Right renal cortex interstitium (tissue), 3 donors: ENCODE data around the gene STAP2. TPM values are rescaled to one million over a fixed set of nuclear protein-coding genes. Genes with fewer than 3 reads are reported as not detected.
A peak's percentile ranks its signal among the peaks of the same experiment; 100 is the strongest.
"Not testable (repeated sequence)": the region's sequence is repeated elsewhere in the genome, so short reads cannot be mapped to it uniquely, and the experiment has no call there.

ENCODE experiments used
- DNase-seq, 3 donors: peaks; one replicate each; pipeline ENCODE4 v3.0.0-alpha.2; 2013; ENCODE audit warnings: low read depth in 3 of 3, low spot score in 2 of 3
- polyA plus RNA-seq, 3 donors: library from polyadenylated mRNA; unstranded; fragments of 120-200 nt; gene quantifications; one replicate each; pipeline ENCODE4 v1.2.1, GENCODE V29; 2013; ENCODE audit not compliant: insufficient read length in 3 of 3

The STAP2 gene
- polyA plus RNA-seq, 3 donors: 22.6 to 30.0 (median 24.5) TPM

GRCh38 chr19:4328991-4329681 lies 9.5 kb downstream of the STAP2 start:
- not testable (repeated sequence) for DNase-seq

- DNase-seq: peak; percentile 84 to 92 (median 86)
These were observed 10.2 kb downstream of the STAP2 start for GRCh38 chr19:4328243-4328990.

DNA sequence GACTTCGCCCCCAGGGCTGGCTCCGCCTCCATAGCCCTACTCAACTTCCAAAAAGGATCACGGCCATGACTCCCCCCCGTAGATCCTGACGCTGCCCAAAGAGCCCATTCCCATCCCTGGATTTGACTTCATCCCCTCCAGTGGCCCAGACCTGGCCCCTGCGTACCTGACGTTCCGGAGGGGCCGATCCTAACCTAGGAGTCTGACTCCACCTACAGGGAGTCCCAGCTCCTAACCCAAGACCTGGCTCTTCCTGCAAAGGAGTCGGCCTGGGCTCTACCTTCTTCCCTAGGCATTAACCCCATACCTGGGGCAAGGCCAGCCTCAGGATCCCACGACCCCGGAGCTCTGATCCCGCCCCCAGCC lies 10.8 kb downstream of the STAP2 start:
- DNase-seq: no peak

GRCh38 chr19:4327252-4327876 lies 11.3 kb downstream of the STAP2 start:
- no peak for DNase-seq

DNA sequence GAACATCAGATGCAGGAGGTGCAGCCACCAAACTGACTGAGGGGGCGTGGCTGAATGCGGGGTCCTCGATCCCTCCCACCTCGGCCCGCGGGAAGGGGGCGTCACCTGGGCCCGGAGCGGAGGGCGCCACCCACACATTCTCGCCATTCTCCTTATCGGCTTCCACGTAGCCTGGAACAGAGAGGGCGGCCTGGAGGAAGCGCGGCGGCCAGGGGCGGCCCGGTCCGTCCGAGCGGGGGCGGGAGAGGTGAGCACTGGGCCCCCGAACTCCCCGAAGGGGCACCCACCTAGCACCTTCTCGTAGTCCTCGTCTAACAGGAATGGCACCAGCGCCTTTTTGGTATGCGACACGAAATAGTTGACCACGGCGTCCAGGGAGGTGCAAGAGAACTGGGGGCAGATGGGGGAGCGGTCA lies 11.8 kb downstream of the STAP2 start:
- DNase-seq: no peak

GRCh38 chr19:4326215-4326836 lies 12.3 kb downstream of the STAP2 start:
- DNase-seq: no peak

DNA sequence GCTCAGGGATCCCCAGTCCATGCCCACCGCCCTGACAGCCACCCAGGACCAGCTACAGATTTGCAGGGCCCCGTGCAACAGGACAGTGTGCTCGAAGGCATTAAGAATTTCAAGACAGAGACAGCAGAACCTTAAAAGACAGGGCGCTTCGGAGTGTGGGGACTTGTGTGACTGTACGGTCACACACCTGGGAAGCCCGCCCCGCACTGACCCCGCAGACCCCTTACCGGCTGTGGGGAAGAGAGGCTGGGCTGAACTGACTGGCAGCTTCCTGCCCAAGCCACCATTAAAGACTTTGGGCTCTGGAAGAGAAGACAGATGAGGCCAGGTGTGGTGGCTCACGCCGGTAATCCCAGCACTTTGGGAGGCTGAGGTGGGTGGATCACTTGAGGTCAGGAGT lies 14.4 kb downstream of the STAP2 start:
- DNase-seq: no peak

GRCh38 chr19:4323692-4324091 lies 14.9 kb downstream of the STAP2 start:
- no peak for DNase-seq

DNA sequence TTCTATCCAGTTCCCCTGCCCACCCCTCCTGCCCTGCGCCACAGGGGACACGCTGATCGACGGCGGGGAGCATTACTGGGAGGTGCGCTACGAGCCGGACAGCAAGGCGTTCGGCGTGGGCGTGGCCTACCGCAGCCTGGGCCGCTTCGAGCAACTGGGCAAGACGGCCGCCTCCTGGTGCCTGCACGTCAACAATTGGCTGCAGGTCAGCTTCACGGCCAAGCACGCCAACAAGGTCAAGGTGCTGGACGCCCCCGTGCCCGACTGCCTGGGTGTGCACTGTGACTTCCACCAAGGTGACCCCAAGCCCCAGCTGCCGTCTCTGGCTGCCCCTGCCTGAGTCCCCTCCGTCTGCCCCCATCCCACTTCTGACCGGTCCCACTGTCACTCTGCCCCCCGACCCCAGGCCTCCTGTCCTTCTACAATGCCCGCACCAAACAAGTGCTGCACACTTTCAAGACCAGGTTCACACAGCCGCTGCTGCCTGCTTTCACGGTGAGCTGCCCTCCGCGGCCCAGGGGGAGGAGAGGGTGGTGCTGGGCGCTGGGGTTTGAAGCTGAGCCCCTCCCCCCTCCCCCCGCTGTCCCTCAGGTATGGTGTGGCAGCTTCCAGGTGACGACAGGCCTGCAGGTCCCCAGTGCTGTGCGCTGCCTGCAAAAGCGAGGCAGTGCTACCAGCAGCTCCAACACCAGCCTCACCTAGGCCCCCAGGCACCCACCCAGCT lies 15.5 kb downstream of the STAP2 start:
- no peak for DNase-seq

DNA sequence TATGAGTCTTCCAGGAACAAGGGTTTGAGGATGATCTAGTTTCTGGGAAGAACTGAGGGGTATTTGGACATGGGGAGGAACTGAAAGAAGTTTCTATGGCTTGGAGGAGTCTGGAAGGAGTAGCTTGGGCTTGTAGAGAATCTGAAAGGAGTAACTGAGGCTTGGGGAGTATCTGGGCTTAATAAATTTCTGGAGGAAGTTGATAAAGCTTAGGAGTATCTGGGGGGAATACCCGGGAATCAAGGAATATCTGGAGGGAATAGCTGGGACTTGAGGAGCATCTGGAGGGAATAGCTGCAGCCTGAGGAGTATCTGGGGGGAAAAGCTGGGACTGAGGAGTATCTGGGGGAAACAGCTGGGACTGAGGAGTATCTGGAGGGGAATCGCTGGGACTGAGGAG lies 18.2 kb downstream of the STAP2 start:
- no peak for DNase-seq

- DNase-seq: no peak
These were observed 19.4 kb downstream of the STAP2 start for GRCh38 chr19:4319067-4319718.

GRCh38 chr19:4318460-4318859 lies 20.2 kb downstream of the STAP2 start:
- DNase-seq: no peak

GRCh38 chr19:4316956-4317355 lies 21.7 kb downstream of the STAP2 start:
- DNase-seq: no peak

GRCh38 chr19:4313847-4314490 lies 24.7 kb downstream of the STAP2 start:
- DNase-seq: no peak

DNA sequence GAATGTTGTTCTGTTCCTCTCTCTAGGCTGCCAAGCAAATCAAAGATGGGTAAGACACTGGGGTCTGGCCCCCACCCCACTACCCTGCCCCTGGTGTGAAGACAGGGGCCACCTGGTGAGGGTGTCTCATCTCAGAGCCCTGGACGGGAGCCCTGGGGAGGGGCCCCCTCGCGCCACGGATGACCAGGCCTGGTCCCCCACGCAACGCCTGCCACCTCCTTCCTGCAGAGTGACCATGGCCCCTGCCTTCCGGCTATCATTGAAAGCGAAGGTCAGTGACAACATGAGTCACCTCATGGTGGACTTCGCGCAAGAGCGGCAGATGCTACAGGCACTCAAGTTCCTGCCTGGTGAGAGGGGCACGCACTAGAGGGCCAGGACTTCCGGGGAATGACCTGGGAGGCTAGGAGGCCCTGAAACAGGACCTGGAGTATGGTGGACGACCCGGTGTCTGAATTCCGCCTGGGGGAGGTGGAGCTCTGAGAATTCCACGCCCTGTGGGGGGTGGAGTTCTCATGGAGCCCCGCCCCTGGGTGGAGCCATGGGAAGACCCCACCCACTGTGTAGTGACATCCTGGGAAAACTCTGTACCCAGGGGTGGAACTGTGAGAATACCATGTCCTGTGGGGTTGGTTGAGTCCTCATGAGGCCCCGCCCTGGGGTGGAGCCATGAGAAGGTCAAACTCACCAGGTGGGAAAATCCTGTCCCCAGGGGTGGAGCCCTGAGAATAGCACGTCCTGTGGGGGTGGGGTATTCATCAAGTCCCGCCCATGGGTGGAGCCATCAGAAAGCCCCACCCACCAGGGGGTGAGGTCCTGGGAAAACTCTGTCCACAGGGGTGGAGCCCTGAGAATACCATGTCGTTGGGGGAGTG lies 28.1 kb downstream of the STAP2 start:
- DNase-seq: no peak

GRCh38 chr19:4305659-4306058 lies 33.0 kb downstream of the STAP2 start:
- no peak for DNase-seq

- DNase-seq: no peak
These were observed 33.4 kb downstream of the STAP2 start for GRCh38 chr19:4305257-4305612.

DNA sequence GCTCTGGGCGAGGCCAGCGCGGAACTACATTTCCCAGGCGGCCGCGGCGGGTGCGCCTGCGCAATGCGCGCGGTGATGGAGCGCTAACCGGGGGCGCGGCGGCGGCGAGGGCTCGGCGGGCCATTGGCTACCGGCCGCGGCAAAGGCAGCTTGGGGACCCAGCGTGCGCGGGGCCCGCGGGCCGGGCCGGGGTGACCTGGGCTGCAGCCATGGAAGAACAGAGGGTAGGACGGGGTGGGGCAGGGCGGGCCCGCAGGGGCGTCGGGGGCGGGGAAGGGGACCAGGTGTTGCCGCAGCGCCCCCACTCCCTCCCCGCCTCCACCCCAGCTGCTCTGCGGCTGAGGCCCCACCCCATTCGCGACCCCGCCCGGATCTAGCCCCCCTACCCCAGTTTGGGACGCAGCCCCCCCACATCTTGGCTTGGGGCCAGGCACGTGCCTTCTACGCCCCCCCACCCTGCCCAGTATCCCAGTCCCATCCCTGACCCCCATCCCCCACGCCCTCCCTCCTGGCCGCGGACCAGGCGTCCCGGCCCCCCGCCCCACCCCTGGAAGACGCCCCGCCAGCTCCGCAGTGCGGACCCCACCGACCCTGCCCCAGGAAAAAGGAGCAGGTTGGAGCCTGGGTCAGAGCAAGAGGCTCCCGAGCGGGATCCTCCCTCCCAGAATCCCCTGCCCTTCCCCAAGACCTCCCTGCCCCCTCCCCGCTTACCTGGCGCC lies 33.9 kb downstream of the STAP2 start, which contains the start of gene FSD1:
Gene FSD1 (plus strand): TSS at position 61 of the 719 bp plus-strand sequence. CDS start 149 bp downstream, at position 210.
- no peak for DNase-seq
